Left forelimb (tissue), 1 donor: Measurements from ENCODE around the gene DISC1.
"Not testable (repeated sequence)": the region's sequence is repeated elsewhere in the genome, so short reads cannot be mapped to it uniquely, and the experiment has no call there.

Experiments used
- DNase-seq: peaks from one replicate; pipeline ENCODE4 v3.0.0-alpha.2; 2018; ENCODE audit warnings: low spot score

DISC1 gene

DNA sequence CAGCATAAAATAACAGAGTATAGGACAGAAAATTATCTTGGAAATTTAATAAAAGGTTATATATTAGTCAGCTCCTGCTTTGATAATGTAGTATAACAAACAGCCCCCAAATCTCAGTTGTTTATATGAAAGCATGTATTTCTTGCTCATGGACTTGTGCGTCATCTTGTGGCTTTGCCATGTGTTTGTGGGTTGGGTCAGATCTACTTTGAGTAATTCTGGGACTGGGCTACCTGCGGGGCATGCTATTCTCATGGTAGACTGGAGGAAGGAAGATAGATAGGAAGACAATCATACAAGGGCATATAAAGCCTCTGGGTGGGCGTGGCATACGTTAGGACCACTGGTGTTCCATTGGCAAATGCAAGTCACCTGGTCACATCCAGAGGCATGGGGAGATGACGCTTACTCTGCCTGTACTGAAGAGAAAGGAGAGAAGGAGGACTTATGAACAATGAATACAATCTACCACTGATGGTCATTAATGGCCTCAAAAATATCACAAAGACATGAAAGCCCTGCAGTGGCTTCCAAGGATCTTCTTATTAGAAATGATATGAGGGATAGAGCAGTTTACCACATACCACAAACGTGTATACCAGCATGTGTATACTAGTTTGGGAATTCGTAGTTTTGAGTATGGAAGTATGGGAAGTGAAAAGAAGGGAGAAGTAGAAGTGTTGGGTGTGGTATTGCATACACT is 267.0 kb downstream of the DISC1 start:
- DNase-seq, result no peak

DNA sequence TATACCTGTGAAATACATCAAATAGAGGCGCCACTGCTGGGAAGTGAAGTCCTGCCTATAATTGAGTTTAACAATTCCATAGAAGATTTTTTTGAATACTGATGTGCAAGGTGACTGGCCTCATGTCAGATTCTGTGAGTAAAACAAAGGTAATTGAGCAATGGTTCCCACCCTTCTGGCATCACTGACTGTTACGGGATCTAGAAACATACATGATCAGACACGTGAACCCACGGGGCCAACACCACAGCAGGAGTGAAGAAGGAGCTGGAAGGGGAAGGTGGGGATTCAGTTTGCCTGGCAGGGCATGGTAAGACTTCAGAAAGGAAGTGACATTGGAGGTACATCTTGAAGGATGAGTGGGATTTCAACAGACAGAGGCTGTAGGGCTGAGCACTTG is 270.2 kb downstream of the DISC1 start:
- DNase-seq, result no peak

DNA sequence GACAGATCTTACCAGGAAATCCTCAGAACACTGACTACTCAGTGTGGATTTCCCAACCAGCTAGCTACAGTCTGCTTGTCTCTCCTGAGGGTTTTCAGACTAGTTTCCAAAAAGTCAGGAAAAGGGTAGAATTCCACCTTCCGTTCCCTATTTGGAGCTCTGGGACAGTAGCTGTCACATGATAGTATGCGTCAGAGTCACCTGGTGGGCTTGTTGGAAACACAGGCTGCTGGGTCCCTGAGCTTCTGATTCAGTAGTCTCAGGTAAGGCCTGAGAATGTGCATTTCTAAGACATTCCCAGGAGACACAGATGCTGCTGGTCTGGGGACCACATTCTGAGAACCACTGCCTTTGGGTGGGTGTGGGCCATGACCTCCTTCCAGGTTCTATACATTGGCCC is 272.5 kb downstream of the DISC1 start:
- DNase-seq, result no peak

DNA sequence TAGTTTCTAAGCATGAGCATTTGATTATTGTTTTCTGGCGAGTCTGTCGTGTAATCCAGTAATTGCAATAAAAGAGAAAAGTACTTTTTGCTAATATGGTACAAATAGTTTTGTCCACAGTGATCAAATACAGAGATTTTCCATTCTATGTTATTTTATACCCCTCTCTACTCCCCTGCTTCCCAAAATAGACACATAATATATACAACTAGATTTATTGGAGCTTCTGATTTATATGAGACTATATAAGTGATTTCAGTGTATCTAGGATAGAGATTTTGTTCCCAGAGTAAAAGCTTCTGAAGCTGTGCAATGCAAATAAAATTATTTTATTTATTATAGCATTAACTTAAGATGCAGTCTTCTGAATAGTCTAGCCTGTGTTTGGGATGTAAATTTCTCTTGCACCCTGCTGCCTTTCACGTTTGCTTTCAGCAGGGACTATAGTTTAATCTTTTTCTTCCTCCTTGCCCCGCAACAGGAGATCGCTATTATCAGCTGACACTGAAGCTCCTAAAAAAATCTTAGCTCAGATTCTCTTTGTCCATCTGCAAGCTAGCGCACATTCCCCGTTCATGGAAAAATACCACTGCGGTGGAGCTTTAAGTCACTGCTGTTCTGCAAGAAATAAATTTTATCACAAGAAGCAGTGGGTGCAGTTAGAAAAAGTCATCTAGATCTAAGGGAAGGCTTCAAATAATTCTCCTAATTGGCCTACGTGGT is 273.3 kb downstream of the DISC1 start:
- no peak for DNase-seq

DNA sequence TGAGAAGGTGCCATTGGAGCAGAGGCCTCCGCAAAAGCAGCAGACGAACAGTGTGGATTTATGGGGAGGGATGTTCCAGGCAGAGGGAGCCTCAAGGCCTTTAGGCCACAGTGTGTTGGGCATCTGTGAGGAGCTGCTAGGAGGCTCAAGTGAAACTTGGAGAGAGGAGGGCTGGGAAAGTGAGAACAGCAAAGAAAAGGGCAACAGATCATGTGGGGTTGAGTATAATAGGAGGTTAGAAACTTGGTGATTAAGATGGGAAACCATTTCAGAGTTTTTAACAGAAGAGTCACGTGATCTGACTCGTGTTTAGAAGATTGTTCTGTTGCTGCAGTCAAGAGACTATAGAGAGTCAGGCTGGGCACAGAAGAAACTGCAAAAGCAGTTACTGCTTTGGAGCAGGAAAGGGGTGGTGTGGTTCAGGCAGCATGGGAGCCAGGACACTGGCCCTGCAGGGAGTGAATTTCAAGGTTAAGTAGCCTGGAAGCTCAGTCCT is 277.0 kb downstream of the DISC1 start:
- no peak for DNase-seq

DNA sequence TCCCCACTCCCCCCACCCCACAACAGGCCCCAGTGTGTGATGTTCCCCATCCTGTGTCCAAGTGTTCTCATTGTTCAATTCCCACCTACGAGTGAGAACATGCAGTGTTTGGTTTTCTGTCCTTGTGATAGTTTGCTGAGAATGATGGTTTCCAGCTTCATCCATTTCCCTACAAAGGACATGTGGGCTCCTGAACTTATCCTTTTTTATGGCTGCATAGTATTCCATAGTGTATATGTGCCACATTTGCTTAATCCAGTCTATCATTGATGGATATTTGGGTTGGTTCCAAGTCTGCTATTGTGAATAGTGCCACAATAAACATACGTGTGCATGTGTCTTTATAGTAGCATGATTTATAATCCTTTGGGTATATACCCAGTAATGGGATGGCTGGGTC is 280.7 kb downstream of the DISC1 start:
- not testable (repeated sequence) for DNase-seq

DNA sequence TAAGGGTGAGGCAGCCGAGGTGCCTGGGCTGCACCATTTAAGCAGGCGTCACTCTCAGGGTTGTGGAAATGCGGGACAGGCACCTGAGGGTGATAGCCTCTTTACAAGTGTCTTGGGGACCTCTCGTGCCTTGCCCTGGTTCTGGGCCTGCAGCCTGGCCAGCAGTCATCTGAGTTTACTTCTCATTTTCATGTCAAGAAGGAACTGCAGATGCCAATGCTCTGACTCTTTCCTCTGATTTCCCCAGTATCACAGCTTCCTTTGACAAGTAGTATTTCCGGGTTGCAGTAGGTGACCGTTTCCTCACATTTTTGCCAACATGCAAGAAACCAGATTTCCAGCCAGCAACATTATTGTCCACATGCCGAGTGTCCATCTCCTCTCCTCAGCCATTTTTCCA is 286.9 kb downstream of the DISC1 start:
- DNase-seq, result no peak

DNA sequence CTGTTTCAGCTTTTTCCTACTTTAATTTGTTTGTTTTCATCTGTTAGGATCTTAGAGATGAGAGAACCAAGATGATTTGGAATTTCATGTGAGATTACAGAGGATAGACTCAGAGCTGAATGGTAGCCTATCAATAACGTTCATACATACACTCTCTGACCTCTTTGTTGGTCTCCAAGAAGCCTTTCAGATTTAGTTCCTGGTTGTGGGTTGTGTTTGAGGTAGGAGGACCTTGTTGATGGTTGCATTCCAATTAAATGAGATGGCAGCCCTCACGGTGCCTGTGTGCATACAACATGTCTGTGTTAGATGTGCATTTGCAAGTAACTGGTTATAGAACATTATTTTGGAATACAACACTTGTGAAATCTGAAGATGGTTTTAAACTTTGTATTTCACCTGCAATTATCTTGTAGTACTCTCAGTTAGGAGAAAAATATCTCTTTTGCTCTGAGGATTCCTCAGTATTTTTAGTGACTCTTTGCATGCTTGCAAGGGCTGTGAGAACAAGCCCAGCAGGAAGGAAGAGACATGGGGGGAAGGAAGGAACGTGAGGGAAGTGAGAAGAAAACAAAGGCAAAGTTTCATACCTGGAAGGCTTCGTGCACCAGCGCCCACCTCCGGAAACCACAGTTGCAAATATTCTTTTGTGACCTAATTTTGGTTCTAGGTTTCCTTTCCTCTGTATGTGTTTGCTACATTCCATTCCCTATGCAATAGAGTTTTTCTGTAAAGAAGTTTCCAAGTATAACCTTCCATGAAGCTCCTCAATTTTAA is 291.8 kb downstream of the DISC1 start:
- DNase-seq, result no peak

DNA sequence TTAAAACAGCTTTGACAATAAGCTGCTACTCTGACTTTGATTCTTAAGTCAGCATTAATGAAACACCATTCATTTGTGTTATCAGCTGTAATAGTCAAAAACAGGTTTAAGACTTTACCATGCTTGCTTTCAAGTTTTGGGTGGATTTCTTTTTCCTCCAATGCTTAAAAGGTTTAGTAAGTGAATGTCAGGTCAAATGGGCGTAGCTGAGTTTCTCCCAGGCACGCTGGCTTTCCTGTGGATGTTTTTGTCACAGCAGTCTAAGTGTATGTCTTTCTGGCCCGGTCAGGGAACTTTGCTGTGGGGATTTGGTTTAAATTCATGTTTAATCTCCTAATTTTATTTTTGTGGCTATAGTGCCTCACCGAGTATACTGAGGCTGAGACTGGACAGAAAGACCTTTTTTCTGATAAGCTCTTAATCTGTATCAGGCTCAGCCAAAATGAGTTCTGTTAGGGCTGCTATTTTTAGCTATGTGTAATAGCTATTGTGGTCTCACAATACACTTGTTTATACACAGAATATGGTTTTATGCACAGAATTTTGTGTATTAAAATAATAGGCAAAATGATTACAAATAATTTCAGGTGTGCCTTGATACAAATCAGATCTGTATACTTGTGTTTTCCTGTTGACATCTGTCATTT is 292.8 kb downstream of the DISC1 start:
- DNase-seq, result no peak

DNA sequence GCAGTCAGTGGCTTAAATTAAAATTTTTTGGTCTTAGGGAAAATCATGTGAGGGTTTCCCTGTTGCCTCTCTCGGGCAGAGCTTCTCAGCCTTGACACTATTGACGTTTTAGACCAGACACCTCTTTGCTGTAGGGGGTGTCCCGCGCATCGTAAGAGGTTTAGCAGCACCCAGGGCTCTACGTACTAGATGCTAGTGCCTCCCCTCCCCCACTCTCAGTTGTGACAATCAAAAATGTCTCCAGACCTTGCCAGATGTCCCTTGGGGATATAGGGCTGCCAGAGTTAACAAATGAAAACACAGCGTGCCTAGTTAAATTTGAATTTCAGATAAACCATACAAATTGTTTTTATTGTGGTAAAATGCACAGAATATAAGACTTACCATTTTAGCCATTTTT is 293.3 kb downstream of the DISC1 start:
- no peak for DNase-seq

DNA sequence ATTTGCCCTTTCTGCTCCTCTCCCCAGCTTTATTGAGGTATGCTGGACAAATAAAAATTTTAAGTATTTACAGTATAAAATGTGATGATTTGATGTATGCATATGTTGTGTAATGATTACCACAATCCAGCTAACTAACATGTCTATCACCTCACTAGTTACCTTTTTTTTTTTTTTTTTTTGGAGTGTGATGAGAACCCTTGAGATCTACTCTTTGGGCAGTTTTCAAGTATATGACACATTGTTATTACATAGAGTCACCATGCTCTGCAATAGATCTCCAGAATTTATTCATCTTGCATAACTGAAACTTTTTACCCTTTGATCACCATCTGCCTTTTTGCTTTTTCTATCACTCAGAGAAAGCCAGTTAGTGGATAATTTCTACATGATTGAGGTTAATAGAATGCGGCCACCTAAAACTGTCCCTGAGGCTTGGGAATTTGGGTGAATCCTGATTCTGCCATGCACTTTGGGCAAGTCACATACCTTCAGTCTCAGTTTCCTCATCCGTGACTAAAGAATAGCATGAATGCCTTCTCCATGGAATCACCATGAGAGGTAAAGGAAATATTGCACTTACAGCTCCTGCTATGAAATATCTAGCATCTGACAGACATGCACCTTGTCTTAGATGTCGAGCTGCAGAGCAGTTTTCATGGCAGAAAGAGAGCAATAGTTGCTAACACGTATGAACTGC is 295.2 kb downstream of the DISC1 start:
- no peak for DNase-seq

DNA sequence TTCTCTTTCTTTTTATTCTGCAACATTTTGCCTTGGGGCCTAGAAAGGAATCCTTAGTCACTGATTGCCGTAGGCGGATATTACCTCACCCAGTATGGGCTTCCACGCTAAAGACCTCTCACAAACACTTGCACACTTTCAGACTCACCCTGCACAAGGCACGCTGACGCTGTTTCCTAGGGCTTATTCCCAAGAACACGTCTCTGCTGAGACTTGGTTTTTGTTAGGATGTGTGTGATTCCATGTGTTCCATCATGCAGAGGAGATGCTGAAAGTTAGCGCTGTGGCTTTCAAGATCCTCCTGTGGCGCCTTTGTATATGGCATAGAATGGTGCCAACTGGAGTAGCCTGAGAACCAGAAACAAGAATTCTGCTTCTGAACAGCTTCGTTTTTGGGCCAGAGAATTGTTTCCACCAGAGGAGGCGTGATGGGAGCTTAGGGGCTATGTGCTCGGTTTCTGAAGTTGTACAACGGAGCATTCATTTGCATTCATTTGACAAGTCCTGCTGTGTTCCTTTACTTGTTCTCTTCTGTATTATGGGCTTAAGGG is 297.0 kb downstream of the DISC1 start:
- DNase-seq, result no peak

DNA sequence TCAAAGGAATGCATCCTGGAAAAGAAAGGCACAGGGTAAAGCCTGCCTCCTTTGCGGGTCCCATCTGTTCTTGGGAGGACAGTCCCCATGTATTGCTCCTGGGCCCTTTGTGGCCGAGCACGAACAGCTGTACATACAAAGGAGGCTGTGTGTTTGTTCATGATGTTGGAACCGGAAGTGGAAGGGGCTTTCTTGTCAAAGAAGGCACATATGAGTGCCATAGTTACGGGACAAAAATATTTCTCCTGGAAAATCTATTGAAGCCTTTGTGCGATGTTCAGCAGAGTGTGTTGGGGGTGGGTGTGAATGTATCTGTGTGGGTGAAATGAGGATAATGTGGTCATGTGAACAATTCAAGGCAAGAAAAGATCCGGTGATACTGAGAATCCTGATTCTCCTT is 297.6 kb downstream of the DISC1 start:
- no peak for DNase-seq

DNA sequence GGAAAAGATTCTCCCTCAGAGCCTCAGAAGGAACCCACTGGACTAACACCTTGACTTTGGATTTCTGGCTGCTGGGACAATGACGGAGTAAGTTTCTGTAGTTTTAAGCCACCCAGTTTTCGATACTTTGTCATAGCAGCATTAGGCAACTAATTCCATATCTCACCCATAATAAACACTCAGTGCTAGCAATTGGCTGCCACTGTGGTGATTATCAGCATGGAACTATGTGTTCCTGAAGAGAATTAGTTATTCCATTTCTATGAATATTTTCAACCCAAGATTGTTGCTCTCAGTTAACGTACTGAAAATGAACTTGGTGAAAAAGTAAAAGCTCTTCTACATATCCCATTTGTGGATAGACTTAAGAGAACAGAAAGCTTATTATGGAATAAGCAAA is 299.3 kb downstream of the DISC1 start:
- no peak for DNase-seq

DNA sequence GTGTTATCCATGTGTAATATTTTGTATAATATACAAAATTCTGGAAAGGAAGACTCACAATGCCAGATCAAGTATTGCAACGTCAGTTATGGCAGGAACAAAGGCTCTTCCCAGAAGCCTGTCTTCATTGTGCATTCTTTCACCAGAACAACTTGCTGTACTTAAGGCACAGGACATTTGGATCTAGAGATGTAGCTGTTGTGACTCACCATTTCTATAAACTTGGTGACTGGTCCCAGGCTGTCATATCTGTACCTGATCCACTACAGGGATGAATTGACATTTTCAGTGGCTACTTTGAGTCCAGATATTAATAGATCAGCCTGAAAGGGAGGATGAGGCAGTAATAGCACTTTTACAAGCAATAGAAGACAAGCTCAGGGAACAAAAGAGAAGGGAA is 299.8 kb downstream of the DISC1 start:
- no peak for DNase-seq

DNA sequence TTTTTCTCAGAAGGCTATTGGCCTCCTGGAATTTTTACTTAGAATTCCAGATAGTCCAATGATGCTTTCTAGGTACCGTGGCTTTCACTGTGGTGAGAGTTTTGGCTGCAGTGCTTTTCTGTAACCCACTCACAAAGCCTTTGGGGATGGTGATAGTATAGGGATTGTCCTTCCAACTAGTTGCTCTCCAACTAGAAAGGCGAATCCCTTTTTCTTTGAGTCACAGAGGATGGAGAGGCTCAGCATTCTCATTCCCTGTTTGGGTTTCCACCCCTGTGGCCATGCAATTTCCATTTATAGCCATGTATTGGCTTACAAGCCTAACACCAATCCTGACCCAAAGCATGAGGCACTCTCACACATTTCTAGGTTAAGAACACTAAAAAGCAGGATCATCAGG is 300.3 kb downstream of the DISC1 start:
- DNase-seq, result no peak

DNA sequence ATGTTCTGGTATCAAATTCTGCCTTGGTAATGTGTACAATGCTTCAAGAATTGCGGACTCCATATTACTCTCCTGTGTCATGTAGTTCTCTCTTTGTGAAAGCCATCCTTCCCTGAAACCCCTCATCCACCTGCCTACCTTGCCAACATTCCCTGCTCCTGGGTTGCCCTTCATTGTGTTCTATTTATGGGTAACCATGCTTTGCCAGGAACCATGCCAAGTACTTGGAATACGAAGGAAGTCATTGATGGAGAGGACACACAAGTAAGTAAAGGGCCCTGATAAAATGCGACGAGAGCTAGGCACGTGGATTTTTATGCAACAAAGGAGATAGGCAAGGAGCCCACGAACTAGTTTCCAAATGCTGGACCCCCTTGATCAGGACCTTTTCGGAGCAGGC is 300.8 kb downstream of the DISC1 start:
- DNase-seq, result no peak

DNA sequence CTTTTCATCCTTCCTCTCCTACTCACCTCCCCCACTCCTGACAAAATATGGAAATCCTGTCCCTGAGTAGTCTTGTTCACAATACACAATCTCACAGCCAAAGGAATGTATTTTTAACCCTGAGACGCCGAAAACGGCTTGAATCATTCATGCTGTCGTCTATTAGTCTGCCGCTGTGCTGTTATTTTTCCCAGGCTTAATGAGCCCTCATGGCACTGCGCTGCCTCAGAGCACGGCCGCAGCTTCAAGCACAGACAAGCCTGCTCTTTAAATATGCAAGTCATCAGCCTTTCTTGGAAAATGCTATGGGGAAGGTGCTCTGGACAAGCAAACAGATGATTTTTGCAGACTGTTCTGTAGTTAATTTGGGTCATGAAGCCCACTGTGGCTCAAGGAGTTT is 302.7 kb downstream of the DISC1 start:
- DNase-seq, result no peak

DNA sequence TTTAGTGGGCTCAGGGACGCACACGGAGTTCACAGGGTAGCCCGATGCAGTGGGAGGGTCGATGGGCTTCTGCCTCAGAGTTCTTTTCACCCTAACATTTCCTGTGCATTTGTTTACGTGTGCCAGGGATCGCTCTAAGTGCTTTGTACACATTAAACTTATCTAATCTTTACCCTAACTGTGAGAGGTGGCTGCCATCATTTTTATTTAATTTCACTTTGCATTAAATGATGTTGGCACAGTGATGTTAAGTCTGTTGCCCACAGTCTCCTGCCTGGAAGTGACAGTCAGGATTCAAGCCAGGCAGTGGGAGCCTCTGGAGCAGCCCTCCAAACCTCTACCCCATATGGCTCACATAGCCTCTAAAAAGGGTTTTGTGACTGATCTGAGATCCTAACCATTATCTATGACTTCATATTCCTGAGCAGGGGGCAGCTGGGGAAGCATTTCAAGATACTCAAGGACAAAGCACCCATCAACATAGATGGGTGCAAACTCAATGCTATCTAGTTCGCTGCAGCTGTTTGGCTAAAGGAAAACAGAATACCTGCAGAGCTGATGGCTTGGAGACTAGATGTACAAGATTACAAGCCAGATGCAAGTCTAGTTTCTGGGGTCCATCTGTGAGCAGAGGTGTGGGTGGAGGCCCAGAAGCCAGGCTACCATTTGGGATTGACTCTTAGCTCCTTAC is 303.8 kb downstream of the DISC1 start:
- no peak for DNase-seq

DNA sequence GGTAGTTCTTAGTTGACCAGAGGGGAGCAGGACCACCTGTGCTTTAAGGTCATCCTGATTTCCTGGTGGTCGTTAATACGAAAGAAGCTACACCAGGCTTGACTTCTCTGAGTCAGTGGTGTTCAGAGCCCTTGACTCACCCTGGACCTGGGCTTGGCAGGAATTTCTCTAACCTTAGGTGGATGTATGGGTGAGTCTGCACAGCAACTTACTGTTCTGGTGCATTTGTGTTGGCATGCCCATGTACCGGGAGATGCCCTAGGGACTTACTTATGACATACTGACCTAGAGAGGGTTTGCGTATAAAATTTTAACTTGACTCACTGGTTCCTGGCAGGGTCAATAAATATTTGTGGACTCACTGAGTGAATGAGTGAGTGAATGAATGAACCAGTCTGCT is 304.6 kb downstream of the DISC1 start:
- no peak for DNase-seq
